ENCODE measurements around the gene CERS1.
A peak's percentile ranks its signal among the peaks of the same experiment; 100 is the strongest.

CERS1 gene

GRCh38 chr19:18832306-18833140 lies 63.4 kb downstream of the CERS1 start:
- TF ChIP-seq, protein P1, sequence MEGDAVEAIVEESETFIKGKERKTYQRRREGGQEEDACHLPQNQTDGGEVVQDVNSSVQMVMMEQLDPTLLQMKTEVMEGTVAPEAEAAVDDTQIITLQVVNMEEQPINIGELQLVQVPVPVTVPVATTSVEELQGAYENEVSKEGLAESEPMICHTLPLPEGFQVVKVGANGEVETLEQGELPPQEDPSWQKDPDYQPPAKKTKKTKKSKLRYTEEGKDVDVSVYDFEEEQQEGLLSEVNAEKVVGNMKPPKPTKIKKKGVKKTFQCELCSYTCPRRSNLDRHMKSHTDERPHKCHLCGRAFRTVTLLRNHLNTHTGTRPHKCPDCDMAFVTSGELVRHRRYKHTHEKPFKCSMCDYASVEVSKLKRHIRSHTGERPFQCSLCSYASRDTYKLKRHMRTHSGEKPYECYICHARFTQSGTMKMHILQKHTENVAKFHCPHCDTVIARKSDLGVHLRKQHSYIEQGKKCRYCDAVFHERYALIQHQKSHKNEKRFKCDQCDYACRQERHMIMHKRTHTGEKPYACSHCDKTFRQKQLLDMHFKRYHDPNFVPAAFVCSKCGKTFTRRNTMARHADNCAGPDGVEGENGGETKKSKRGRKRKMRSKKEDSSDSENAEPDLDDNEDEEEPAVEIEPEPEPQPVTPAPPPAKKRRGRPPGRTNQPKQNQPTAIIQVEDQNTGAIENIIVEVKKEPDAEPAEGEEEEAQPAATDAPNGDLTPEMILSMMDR (IDR thresholded peaks at IDR 0.05; ENCODE audit: low read depth, low read length, missing control alignments) = no peak
- peak overlapping the region; percentile 78 for H3K4me3 ChIP-seq (ENCODE audit: low read depth, low read length)
- in situ Hi-C loops (cut with HindIII; ENCODE audit: low sequenced_read_pairs) = loop anchor here (25.0 kb wide), 1 partner anchor 245 kb away; the partner anchor contains the start of gene REX1BD
- no peak for DNase-seq (ENCODE audit: low read depth)

GRCh38 chr19:18831524-18832305 lies 64.2 kb downstream of the CERS1 start, which contains the start of gene UPF1:
Gene UPF1, plus strand, starts transcription at chr19:18831959. Its CDS starts 251 bp downstream, at chr19:18832210.
- DNase-seq (ENCODE audit: low read depth) = peak; percentile 65
- in situ Hi-C loops (cut with HindIII; ENCODE audit: low sequenced_read_pairs) = loop anchor here (25.0 kb wide), 1 partner anchor 244 kb away; the partner anchor contains the start of gene REX1BD
- TF ChIP-seq, protein P1 (IDR thresholded peaks at IDR 0.05; ENCODE audit: low read depth, low read length, missing control alignments) = no peak
- H3K4me3 ChIP-seq (ENCODE audit: low read depth, low read length) = peak within 1 kb of the TSS; percentile 78

DNA sequence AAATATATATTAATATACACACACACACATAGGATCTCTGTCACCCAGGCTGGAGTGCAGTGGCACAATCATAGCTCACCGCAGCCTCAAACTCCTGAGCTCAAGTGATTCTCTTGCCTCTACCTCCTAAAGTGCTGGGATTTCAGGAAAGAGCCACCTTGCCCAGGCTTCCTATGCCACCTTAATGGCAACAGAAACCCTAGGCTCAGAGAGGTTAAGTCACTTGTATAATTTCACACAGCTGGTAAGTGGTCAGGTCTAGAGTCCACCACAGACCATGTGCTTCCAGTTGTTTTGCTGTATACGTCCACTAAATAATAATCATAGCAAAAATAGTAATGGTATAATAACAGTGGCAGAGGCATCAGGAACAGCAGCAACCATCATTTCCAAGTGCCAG lies 65.5 kb downstream of the CERS1 start:
- in situ Hi-C loops (cut with HindIII; ENCODE audit: low sequenced_read_pairs) = loop anchor here (25.0 kb wide), 1 partner anchor 243 kb away; the partner anchor contains the start of gene REX1BD
- no peak overlapping the region for H3K4me3 ChIP-seq (ENCODE audit: low read depth, low read length)
- TF ChIP-seq, protein P1 (IDR thresholded peaks at IDR 0.05; ENCODE audit: low read depth, low read length, missing control alignments) = no peak
- no peak for DNase-seq (ENCODE audit: low read depth)

DNA sequence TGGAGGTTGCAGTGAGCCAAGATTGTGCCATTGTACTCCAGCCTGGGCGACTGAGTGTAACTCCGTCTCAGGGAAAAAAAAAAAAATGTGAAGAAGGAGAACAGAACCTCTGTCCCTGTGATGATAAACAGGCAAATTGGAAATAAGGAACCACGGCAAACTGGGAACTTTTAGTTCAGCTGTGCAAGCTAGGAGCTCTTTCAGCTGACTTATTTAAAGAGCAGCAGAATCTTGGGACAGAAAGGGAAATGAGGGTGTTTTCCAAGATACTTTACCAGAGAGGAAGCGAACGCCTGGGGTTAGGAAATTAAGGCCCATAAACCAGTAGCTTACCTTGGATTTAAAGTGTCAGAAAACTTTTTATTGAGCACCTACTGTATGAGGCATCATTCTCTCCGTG lies 67.2 kb downstream of the CERS1 start:
- in situ Hi-C loops (cut with HindIII; ENCODE audit: low sequenced_read_pairs) = loop anchor here (25.0 kb wide), 1 partner anchor 241 kb away; the partner anchor contains the start of gene REX1BD
- H3K4me3 ChIP-seq (ENCODE audit: low read depth, low read length) = no peak overlapping the region
- TF ChIP-seq, protein P1 (IDR thresholded peaks at IDR 0.05; ENCODE audit: low read depth, low read length, missing control alignments) = no peak
- DNase-seq (ENCODE audit: low read depth) = no peak

Measured in astrocyte of the cerebellum (primary cell).